Measurements from ENCODE around the gene SP5. TPM values are rescaled to one million over a fixed set of nuclear protein-coding genes. Genes with fewer than 3 reads are reported as not detected.

The SP5 gene
- total RNA-seq, 2 donors from 2014 or later = 0.78 TPM; not detected in 1

GRCh38 chr2:170714381-170715061 is 616 bp upstream of the SP5 start:
- Histone ChIP-seq H3K27me3 (peaks cover 0 to 19% of the 10 kb centered on the region in 2 donors), H3K4me1 (peaks cover 54% of the 10 kb centered on the region), H3K36me3 (replicated peaks in 1 of 2; ENCODE audit: insufficient read depth in 1 of 2, low read depth in 2 of 2) (no peaks in the 10 kb centered on the region), H3K27ac (peak overlapping the region in 2 of 4 donors; percentile 20 to 58), H3K4me3 (peak overlapping the region in 1 of 2 donors; percentile 40), H3K9me3 (no peaks in the 10 kb centered on the region)
- peak; percentile 59 to 77 (median 64) for DNase-seq
- peak; percentile 75 for ATAC-seq
- TF ChIP-seq CTCF (IDR thresholded peaks at IDR 0.05) = no peak
- peak in 2 of 3 donors; percentile 6 to 41 for TF ChIP-seq POLR2A (IDR thresholded peaks at IDR 0.05)
- WGBS, 2 donors = 1 to 2% methylated on average over 17 to 59 of the region's 59 CpGs
- intact Hi-C loops (cut with DNase I) = no loop called here

GRCh38 chr2:170715932-170716777 is 1.0 kb downstream of the SP5 start:
- TF ChIP-seq POLR2A (IDR thresholded peaks at IDR 0.05) (no peak), CTCF (IDR thresholded peaks at IDR 0.05) (no peak)
- intact Hi-C loops (cut with DNase I) = no loop called here
- no peak for ATAC-seq
- Histone ChIP-seq H3K4me1 (peaks cover 54% of the 10 kb centered on the region), H3K27ac (no peak overlapping the region), H3K4me3 (no peak overlapping the region), H3K36me3 (replicated peaks in 1 of 2; ENCODE audit: insufficient read depth in 1 of 2, low read depth in 2 of 2) (no peaks in the 10 kb centered on the region), H3K9me3 (no peaks in the 10 kb centered on the region), H3K27me3 (peaks cover 0 to 19% of the 10 kb centered on the region in 2 donors)
- DNase-seq = peak in 3 of 4 donors; percentile 9 to 16 (median 16)
- WGBS, 2 donors = 2 to 13% methylated on average over 10 to 89 of the region's 95 CpGs

- ATAC-seq = no peak
- intact Hi-C loops (cut with DNase I) = no loop called here
- Histone ChIP-seq H3K4me3 (no peak overlapping the region), H3K4me1 (peaks cover 48% of the 10 kb centered on the region), H3K27me3 (peaks cover 0 to 19% of the 10 kb centered on the region in 2 donors), H3K27ac (no peak overlapping the region), H3K36me3 (replicated peaks in 1 of 2; ENCODE audit: insufficient read depth in 1 of 2, low read depth in 2 of 2) (no peaks in the 10 kb centered on the region), H3K9me3 (no peaks in the 10 kb centered on the region)
- peak; percentile 29 to 46 (median 37) for DNase-seq
- WGBS, 2 donors = 28 to 50% methylated on average over 29 to 68 of the region's 74 CpGs
- TF ChIP-seq CTCF (IDR thresholded peaks at IDR 0.05) (peak in 6 of 7 experiments; percentile 24 to 47 (median 36)), POLR2A (IDR thresholded peaks at IDR 0.05) (no peak)
Measured at GRCh38 chr2:170716851-170717598, 1.9 kb downstream of the SP5 start.

- Histone ChIP-seq H3K9me3 (no peaks in the 10 kb centered on the region), H3K36me3 (replicated peaks in 1 of 2; ENCODE audit: insufficient read depth in 1 of 2, low read depth in 2 of 2) (no peaks in the 10 kb centered on the region), H3K4me1 (peaks cover 43% of the 10 kb centered on the region), H3K4me3 (no peak overlapping the region), H3K27me3 (peaks cover 0 to 19% of the 10 kb centered on the region in 2 donors), H3K27ac (no peak overlapping the region)
- TF ChIP-seq POLR2A (IDR thresholded peaks at IDR 0.05) (no peak), CTCF (IDR thresholded peaks at IDR 0.05) (no peak)
- DNase-seq = no peak
- intact Hi-C loops (cut with DNase I) = no loop called here
- ATAC-seq = no peak
- whole genome bisulfite sequencing, 2 donors = 66 to 78% methylated on average over 10 of the region's 10 CpGs
Measured at GRCh38 chr2:170717599-170717963, 2.4 kb downstream of the SP5 start.

All from body of pancreas (tissue), 4 donors.